DMS53 (cell line): ENCODE measurements around the gene C1orf159.

Experiments used
- DNase-seq: peaks from one replicate; lab custom pipeline; 2025; lab: John Stamatoyannopoulos, UW

The C1orf159 gene

GRCh38 chr1:1053682-1054081 is 62.2 kb downstream of the C1orf159 start:
- no peak for DNase-seq

GRCh38 chr1:1053022-1053421 is 62.9 kb downstream of the C1orf159 start:
- no peak for DNase-seq

GRCh38 chr1:1052003-1052840 is 63.7 kb downstream of the C1orf159 start:
- DNase-seq = no peak

GRCh38 chr1:1051127-1051810 is 64.6 kb downstream of the C1orf159 start:
- no peak for DNase-seq

GRCh38 chr1:1050577-1051052 is 65.3 kb downstream of the C1orf159 start:
- DNase-seq = no peak

GRCh38 chr1:1049318-1050165 is 66.3 kb downstream of the C1orf159 start:
- no peak for DNase-seq

GRCh38 chr1:1048765-1049164 is 67.1 kb downstream of the C1orf159 start:
- no peak for DNase-seq

- DNase-seq = no peak
Measured at GRCh38 chr1:1047963-1048362, 67.9 kb downstream of the C1orf159 start.

GRCh38 chr1:1047407-1047806 is 68.5 kb downstream of the C1orf159 start:
- DNase-seq = no peak

- DNase-seq = no peak
Measured at GRCh38 chr1:1046767-1047166, 69.1 kb downstream of the C1orf159 start.

GRCh38 chr1:1046243-1046642 is 69.6 kb downstream of the C1orf159 start:
- no peak for DNase-seq

- DNase-seq = no peak
Measured at GRCh38 chr1:1045129-1045528, 70.8 kb downstream of the C1orf159 start.

- DNase-seq = no peak
Measured at GRCh38 chr1:1044455-1045078, 71.3 kb downstream of the C1orf159 start.

- no peak for DNase-seq
Measured at GRCh38 chr1:1043921-1044320, 72.0 kb downstream of the C1orf159 start.

- no peak for DNase-seq
Measured at GRCh38 chr1:1043411-1043810, 72.5 kb downstream of the C1orf159 start.

- DNase-seq = no peak
Measured at GRCh38 chr1:1042835-1043234, 73.1 kb downstream of the C1orf159 start.

- DNase-seq = no peak
Measured at GRCh38 chr1:1041873-1042272, 74.0 kb downstream of the C1orf159 start.

- no peak for DNase-seq
Measured at GRCh38 chr1:1041092-1041523, 74.8 kb downstream of the C1orf159 start.

- DNase-seq = peak; percentile 96
Measured at GRCh38 chr1:1040004-1040991, 75.6 kb downstream of the C1orf159 start.

GRCh38 chr1:1039145-1039910 is 76.6 kb downstream of the C1orf159 start:
- DNase-seq = no peak
